ENCODE measurements around the gene NPIPB2. TPM values are rescaled to one million over a fixed set of nuclear protein-coding genes. Genes with fewer than 3 reads are reported as not detected.

NPIPB2 gene
- total RNA-seq, 4 donors from 2014 or later, result 4.7 to 48.8 (median 16.7) TPM

- Histone ChIP-seq H3K9me3 (no peaks in the 10 kb centered on the region), H3K36me3 (no peaks in the 10 kb centered on the region), H3K27me3 (no peaks in the 10 kb centered on the region), H3K27ac (no peak overlapping the region), H3K4me3 (no peak overlapping the region), H3K4me1 (peaks cover 0 to 21% (median 7%) of the 10 kb centered on the region in 4 donors)
- no peak for TF ChIP-seq CTCF (IDR thresholded peaks at IDR 0.05)
- TF ChIP-seq POLR2A (IDR thresholded peaks at IDR 0.05), result no peak
- DNase-seq, result no peak
Observed at GRCh38 chr16:11980136-11980844, 38.4 kb upstream of the NPIPB2 start.

GRCh38 chr16:11979013-11979672, 37.3 kb upstream of the NPIPB2 start:
- no peak for DNase-seq
- H3K27ac ChIP-seq, result peak overlapping the region in 1 of 4 donors; percentile 34
- no peaks in the 10 kb centered on the region for H3K27me3 ChIP-seq
- peaks cover 0 to 21% (median 7%) of the 10 kb centered on the region in 4 donors for H3K4me1 ChIP-seq
- TF ChIP-seq CTCF (IDR thresholded peaks at IDR 0.05) (no peak), POLR2A (IDR thresholded peaks at IDR 0.05) (no peak)
- H3K36me3 ChIP-seq, result no peaks in the 10 kb centered on the region
- H3K9me3 ChIP-seq, result no peaks in the 10 kb centered on the region
- no peak overlapping the region for H3K4me3 ChIP-seq

GRCh38 chr16:11978080-11978479, 36.2 kb upstream of the NPIPB2 start:
- DNase-seq, result no peak
- peak overlapping the region in 3 of 4 donors; percentile 67 to 82 (median 75) for H3K27ac ChIP-seq
- H3K36me3 ChIP-seq, result no peaks in the 10 kb centered on the region
- no peaks in the 10 kb centered on the region for H3K27me3 ChIP-seq
- H3K4me3 ChIP-seq, result peak overlapping the region in 1 of 4 donors; percentile 86
- H3K4me1 ChIP-seq, result peaks cover 0 to 21% (median 7%) of the 10 kb centered on the region in 4 donors
- no peaks in the 10 kb centered on the region for H3K9me3 ChIP-seq
- no peak for TF ChIP-seq CTCF (IDR thresholded peaks at IDR 0.05)
- TF ChIP-seq POLR2A (IDR thresholded peaks at IDR 0.05), result no peak

- Histone ChIP-seq H3K36me3 (no peaks in the 10 kb centered on the region), H3K27me3 (no peaks in the 10 kb centered on the region), H3K27ac (peak overlapping the region; percentile 67 to 82 (median 74)), H3K4me1 (peaks cover 0 to 21% (median 7%) of the 10 kb centered on the region in 4 donors), H3K4me3 (peak overlapping the region; percentile 72 to 86 (median 82)), H3K9me3 (no peaks in the 10 kb centered on the region)
- no peak for TF ChIP-seq CTCF (IDR thresholded peaks at IDR 0.05)
- TF ChIP-seq POLR2A (IDR thresholded peaks at IDR 0.05), result no peak
- no peak for DNase-seq
Observed at GRCh38 chr16:11977376-11978041, 35.7 kb upstream of the NPIPB2 start.

- TF ChIP-seq POLR2A (IDR thresholded peaks at IDR 0.05) (no peak), CTCF (IDR thresholded peaks at IDR 0.05) (no peak)
- Histone ChIP-seq H3K9me3 (no peaks in the 10 kb centered on the region), H3K27ac (peak overlapping the region; percentile 67 to 82 (median 74)), H3K4me3 (peak overlapping the region; percentile 72 to 86 (median 82)), H3K4me1 (peaks cover 0 to 21% (median 7%) of the 10 kb centered on the region in 4 donors), H3K36me3 (no peaks in the 10 kb centered on the region), H3K27me3 (no peaks in the 10 kb centered on the region)
- no peak for DNase-seq
Observed at GRCh38 chr16:11976850-11977375, 35.1 kb upstream of the NPIPB2 start.

All from Peyer's patch (tissue), 4 donors.